Testis (tissue), 2 donors: ENCODE results near the gene VSIG10L2.

Experiments used
- CTCF ChIP-seq, 3 experiments: fragments of 450-650 bp in 2 of 3; fragments of 200-600 bp in 1 of 3; sonication (generic) in 1 of 3; IDR thresholded peaks; one replicate each; pipeline ENCODE4 v1.5.1; 2016 to 2019; ENCODE audit warnings: antibody characterized with exemption in 3 of 3, mild to moderate bottlenecking in 2 of 3, moderate library complexity in 1 of 3
- POLR2A ChIP-seq: fragments of 450-650 bp; IDR thresholded peaks from one replicate; pipeline ENCODE4 v1.6.1; 2017; ENCODE audit warnings: antibody characterized with exemption, mild to moderate bottlenecking, moderate library complexity

GRCh38 chr11:125931116-125931515, 14.7 kb upstream of the VSIG10L2 start:
- TF ChIP-seq CTCF (IDR thresholded peaks at IDR 0.05) (no peak), POLR2A (no peak)
